OCI-LY7 (cell line): ENCODE measurements around the gene TNS3.

ENCODE experiments used
- EZH2phosphoT487 ChIP-seq: fragments of 200-600 bp; sonication (generic); IDR thresholded peaks from 2 replicates; pipeline ENCODE4 v1.6.1; 2018; ENCODE audit warnings: low read depth, borderline replicate concordance, mild to moderate bottlenecking, mixed run types, antibody characterized with exemption, low read length, moderate library complexity, mixed read lengths
- TF ChIP-seq, protein P1 (sequence below): fragments of 200-600 bp; sonication (generic); conservative IDR thresholded peaks from 2 replicates; pipeline ENCODE4 v1.5.1; 2014; ENCODE audit warnings: mild to moderate bottlenecking, antibody characterized with exemption, low read length, moderate library complexity, mixed read lengths

DNA sequence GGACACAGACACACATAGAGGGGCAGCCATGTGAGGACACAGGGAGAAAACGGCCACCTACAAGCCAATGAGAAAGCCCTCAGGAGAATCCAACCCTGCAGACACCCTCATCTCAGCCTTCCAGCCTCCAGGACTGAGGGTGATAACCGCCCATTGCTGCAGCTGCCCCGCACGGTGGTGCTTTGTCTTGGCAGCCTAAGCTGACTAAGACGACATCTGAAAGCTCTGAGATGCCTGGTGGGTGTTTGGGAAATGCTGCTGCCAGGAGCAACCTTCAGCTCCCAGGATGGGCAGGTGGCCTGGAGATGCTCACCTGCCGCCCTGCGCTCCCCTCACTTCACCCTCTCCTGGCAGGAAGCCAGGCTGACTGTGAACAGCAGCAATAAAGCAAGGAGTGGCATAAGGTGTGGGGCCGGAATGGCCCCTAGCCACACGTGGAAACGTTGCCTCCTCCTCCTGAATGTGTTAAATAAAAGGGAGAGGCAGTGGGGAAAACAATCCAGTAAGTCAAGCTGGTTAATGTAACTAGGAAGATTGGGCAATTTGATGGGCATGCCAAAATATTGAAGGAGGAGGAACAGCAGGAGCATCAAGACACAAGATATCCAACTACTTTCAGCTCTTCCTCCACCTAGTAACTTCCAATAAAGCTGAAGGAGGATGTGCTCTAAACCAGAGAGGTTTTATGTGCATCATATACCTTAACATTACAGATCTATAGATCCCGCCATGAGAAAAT lies 121.5 kb downstream of the TNS3 start:
- TF ChIP-seq, protein P1, sequence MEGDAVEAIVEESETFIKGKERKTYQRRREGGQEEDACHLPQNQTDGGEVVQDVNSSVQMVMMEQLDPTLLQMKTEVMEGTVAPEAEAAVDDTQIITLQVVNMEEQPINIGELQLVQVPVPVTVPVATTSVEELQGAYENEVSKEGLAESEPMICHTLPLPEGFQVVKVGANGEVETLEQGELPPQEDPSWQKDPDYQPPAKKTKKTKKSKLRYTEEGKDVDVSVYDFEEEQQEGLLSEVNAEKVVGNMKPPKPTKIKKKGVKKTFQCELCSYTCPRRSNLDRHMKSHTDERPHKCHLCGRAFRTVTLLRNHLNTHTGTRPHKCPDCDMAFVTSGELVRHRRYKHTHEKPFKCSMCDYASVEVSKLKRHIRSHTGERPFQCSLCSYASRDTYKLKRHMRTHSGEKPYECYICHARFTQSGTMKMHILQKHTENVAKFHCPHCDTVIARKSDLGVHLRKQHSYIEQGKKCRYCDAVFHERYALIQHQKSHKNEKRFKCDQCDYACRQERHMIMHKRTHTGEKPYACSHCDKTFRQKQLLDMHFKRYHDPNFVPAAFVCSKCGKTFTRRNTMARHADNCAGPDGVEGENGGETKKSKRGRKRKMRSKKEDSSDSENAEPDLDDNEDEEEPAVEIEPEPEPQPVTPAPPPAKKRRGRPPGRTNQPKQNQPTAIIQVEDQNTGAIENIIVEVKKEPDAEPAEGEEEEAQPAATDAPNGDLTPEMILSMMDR: no peak
- no peak for TF ChIP-seq EZH2phosphoT487
